Myocyte (in vitro differentiated cells): ENCODE data around the gene HHATL. TPM values are rescaled to one million over a fixed set of nuclear protein-coding genes. Genes with fewer than 3 reads are reported as not detected.
"Not testable (repeated sequence)": the region's sequence is repeated elsewhere in the genome, so short reads cannot be mapped to it uniquely, and the experiment has no call there.

Experiments used
- DNase-seq: peaks from one replicate; pipeline ENCODE4 v3.0.0-alpha.2; 2012; ENCODE audit warnings: low read depth
- total RNA-seq: library from RNA; depleted of rRNA; stranded (reverse); fragments of >200 nt; gene quantifications from 2 replicates; pipeline ENCODE4 v1.2.3, GENCODE V29; 2014

HHATL gene
- total RNA-seq, 1 donor from 2014 or later, result 26.6 TPM

DNA sequence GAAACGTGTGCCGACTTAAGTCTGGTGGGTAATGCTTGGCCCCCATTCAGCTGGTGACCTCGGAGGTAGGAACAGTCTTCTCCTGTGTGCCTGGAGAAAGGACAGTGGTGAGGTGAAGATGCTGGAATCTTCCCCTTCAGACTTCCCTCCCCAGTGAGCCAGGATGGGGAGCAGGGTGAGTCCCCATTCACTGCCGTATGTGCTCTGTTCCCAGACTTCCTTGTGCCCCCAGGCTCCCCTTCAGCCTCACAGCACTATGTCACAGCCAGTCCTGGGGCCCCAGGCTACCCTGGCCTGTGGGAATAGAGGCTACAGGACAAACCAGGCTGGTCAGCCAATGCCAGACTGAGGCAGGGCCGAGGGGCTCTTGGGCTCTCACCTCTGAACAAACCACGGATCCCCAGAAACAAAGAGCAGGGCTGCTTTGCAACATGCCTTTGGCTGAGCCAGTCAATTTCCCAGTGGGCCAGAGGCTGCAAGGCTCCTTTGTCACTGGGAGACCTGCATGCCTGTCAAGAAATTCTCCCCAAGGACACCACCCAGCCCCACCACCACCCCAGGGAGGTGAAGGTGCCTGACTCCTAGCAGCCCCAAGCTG is 31.8 kb upstream of the HHATL start:
- no peak for DNase-seq

GRCh38 chr3:42733501-42734262 is 31.1 kb upstream of the HHATL start:
- no peak for DNase-seq

DNA sequence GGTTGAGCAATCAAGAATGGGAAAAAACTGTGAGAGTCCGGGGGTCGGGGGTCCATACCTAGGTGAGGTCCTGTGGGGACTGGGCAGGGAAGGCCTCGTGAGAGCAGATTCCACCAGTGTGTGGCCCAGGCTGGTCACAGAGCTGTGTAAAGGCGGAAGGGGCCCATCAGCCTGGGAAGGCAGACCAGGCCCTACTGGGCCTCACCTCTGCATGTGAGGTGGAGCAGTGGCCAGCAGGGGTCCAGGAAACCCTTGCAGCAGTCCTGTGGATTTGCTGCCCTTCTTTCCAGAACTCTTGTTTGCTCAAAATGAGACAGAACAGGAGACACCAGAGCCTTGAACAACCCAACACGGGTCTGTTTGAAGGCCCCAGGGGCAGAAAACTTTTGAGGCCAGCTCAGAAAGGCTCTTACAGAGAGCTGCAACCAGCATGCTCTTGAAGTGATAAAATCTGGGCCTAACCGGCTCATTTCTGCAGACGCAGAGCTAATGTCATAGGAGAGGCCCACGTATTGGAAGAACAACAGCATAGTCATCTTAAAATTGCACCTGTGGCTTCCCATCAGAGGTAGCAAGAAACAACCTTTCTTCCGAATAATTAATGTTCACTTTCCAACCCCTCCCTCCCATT is 30.3 kb upstream of the HHATL start:
- DNase-seq, result no peak

DNA sequence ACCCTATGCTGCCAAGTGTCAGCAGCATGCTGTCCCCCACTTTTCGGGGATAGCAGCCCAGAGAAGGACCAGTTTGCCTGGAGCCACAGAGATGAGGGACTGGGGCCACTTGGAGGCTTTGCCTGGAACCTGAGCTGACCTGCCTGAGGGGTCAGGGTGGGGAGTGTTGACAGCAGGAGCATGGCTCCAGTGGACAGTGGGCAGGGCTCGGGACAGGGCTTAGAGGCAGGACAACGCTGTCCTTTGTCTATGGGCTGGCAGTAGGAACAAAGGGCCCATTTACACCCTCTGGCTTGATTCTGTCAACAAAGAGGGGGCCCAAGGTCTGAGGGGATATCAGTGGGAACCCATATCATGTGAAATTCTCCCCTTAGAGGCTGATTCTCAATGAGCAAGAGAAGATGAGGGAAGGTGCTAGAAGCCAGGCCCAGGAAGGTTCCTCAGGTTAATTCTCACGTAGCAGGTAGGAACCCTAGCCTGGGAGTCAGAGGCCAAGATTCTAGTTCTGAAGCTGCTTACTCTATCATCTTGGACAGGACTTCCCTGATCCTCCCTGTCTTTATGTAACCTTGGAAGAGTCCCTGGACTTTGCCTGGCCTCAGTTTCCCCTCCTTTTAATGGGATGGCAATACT is 29.7 kb upstream of the HHATL start:
- DNase-seq, result no peak

GRCh38 chr3:42731476-42732195 is 29.0 kb upstream of the HHATL start:
- DNase-seq, result no peak

DNA sequence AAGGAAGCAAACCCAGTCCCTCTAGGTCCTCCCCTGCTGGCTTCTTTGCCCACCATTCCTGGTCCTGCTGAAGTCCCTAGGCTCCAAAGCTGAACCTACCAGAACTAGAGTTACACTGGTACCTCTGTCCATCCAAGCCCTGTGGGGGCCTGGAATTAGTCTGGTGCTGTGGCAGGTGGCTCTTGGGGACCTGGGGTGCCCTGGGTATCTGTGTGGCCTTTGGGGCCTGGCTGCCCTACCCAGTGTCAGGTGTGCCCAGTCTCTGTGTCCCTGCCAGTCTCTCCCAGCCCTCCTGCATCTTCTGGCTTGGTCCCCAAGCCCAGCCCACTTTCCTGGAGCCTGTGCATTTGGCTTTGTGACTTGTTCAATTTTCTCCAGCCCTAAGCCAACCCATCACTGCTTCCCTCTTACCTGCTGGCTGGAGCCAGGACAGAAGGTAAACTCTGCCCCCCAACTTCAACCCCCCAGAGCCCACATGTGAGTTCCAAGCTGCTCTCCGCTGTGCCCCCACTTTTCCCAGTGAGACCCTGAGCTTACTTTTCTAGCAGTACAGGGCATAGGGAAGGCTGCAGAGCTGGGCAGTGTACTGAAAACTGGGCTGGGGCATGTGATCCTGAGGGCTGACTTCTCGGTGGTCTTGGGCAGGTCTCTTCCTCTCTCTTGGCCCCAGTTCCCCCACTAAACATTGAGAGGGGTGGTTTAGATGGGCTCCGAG is 28.3 kb upstream of the HHATL start:
- DNase-seq, result no peak

- no peak for DNase-seq
These were observed 27.7 kb upstream of the HHATL start for GRCh38 chr3:42730294-42730693.

DNA sequence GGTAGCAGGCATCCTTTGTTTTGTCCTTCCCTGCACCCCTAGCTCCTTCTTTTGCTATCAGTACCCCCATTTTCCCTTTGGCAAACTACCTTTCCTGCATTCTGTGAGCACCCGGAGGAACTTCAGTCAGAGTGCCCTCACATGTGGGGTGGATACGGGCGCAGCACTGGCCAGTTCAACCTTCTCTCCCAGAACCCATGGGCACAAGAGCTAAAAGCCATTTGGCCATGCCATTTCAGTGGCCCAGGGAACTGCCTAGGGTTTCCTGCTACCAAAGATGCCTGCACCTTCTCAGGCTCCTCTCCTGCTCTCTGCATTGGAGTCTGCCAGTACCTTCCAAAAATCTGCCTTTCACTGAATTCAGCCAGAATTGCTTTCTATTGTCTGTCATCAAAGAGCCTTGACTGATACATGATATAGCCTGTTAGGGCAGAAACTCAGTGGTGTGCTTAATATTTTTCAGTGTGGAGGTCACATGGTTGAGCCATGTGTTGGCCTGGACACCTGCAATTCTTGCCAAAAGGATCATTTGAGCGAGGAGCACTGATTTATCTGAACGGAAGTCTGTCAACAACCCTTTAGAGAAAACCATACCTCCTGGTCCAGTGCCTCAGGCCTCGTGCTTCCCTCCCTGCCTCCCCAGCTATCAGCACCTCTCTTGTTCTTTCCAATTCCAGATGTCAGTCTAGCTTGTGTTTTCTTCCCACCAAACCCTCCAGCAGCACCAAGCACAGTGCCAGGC is 27.0 kb upstream of the HHATL start:
- DNase-seq, result no peak

- DNase-seq, result peak; percentile 49
These were observed 26.2 kb upstream of the HHATL start for GRCh38 chr3:42728668-42729364.

DNA sequence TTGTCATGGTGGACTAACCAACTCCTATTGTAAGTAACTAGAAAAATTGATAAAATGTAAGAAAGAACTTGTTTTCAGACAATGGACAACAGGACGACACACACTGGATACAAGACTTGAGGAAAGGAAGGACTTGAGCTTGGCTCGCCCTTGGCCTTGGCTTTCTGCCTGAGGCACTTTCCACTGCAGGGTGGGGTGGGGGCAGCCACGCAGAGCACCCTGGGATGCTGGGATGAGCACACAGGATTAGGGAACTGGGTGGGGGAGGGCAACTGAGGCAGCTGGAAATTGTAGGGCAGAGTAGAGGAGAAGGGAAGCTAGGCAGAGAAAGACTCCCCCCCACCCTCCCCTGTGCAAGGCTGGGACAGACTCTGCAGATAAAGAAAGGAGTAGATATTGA is 25.5 kb upstream of the HHATL start:
- no peak for DNase-seq

GRCh38 chr3:42725454-42725853 is 22.9 kb upstream of the HHATL start:
- no peak for DNase-seq

- no peak for DNase-seq
These were observed 20.6 kb upstream of the HHATL start for GRCh38 chr3:42723219-42723618.

DNA sequence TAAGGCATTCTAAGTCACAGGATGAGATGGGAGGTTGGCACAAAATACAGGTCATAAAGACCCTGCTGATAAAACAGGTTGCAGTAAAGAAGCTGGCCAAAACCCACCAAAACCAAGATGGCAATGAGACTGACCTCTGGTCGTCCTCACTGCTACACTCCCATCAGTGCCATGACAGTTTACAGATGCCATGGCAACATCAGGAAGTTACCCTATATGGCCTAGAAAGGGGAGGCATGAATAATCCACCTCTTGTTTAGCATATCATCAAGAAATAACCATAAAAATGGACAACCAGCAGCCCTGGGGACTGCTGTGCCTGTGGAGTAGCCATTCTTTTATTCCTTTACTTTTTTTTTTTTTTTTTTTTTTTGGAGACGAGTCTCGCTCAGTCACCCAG is 19.8 kb upstream of the HHATL start:
- not testable (repeated sequence) for DNase-seq

GRCh38 chr3:42721690-42722089 is 19.1 kb upstream of the HHATL start:
- DNase-seq, result no peak

DNA sequence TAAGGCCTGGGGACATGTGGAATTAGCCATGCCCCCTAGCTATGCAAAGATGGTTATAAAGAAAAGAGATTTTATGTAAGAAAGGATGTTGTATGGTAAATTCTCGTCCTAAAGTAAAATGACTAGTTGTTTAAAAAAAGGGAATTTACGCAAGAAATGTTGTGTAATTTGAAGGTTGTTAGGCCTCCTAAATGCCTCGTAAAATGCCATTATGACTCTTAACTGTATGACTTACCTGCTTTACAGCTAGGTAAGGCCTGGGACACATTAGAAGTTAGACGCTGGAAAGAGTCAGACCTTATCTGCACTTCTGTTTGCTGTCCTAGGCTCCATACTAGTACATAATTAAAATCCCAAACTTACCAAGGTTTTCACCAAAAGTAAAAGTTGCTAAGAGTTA is 17.5 kb upstream of the HHATL start:
- DNase-seq, result no peak

DNA sequence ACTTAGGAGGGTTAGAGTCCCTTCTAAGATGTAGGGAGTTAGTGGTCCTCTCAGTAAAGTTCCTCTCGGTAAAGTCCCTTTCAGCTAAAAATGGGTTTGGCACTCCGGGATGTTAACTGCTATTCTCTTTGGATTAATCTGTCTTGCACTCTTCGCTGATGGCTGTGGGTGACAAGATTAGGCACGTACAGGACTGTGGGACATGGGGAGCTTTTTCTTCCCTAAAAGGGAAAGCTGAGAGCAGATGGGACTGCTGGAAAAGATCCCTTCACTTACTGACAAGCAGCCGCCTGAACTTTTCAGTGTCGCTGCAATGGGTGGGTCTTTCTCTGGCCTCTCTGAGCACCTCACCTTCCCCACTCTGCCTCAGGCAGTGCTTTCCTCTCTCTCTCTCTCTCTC is 16.4 kb upstream of the HHATL start:
- no peak for DNase-seq

DNA sequence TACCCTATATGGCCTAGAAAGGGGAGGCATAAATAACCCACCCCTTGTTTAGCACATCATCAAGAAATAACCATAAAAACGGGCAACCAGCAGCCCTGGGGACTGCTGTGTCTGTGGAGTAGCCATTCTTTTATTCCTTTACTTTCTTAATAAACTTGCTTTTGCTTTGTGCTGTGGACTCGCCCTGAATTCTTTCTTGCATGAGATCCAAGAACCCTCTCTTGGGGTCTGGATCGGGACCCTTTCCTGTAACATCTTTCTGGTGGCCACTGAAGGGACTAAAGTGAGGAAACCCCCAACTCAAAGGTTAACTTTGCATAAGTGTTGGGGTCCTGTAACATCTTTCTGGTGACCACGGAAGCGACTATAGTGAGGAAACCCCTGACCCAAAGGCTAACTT is 15.7 kb upstream of the HHATL start:
- no peak for DNase-seq

- no peak for DNase-seq
These were observed 14.7 kb upstream of the HHATL start for GRCh38 chr3:42717306-42717705.

GRCh38 chr3:42714171-42714852 is 11.7 kb upstream of the HHATL start:
- no peak for DNase-seq
